Osteoblast (primary cell): Measurements from ENCODE around the gene MYO5B. TPM values are rescaled to one million over a fixed set of nuclear protein-coding genes. Genes with fewer than 3 reads are reported as not detected.
"Not testable (repeated sequence)": the region's sequence is repeated elsewhere in the genome, so short reads cannot be mapped to it uniquely, and the experiment has no call there.

Experiments
- DNase-seq: peaks from one replicate; pipeline ENCODE4 v3.0.0; 2011; ENCODE audit warnings: low spot score, mixed read lengths; ENCODE audit not compliant: insufficient read length; ENCODE audit errors: missing footprints
- H2AFZ ChIP-seq: 2 replicates; pipeline ENCODE4 v1.6.0; 2011; ENCODE audit warnings: mild to moderate bottlenecking, low read length
- H3K27ac ChIP-seq: 2 replicates; pipeline ENCODE4 v1.5.1; 2011; ENCODE audit warnings: mild to moderate bottlenecking, low read depth, low read length, moderate library complexity
- H3K27me3 ChIP-seq: 2 replicates; pipeline ENCODE4 v1.6.0; 2012; ENCODE audit warnings: mild to moderate bottlenecking, control low read depth, inconsistent platforms, low read length, moderate library complexity; ENCODE audit not compliant: insufficient read depth
- H3K36me3 ChIP-seq: 2 replicates; pipeline ENCODE4 v1.5.1; 2011; ENCODE audit warnings: mild to moderate bottlenecking, low read length, control low read depth, moderate library complexity; ENCODE audit not compliant: insufficient read depth
- H3K4me1 ChIP-seq: 2 replicates; pipeline ENCODE4 v1.5.1; 2011; ENCODE audit warnings: mild to moderate bottlenecking, low read length, control low read depth, moderate library complexity; ENCODE audit not compliant: insufficient read depth
- H3K4me2 ChIP-seq: 2 replicates; pipeline ENCODE4 v1.6.0; 2011; ENCODE audit warnings: mild to moderate bottlenecking, low read length; ENCODE audit not compliant: insufficient read depth
- H3K4me3 ChIP-seq: fragments of 200-600 bp; sonication (generic); 3 replicates; pipeline ENCODE4 v1.5.1; 2012; ENCODE audit warnings: mild to moderate bottlenecking, low read length, inconsistent platforms; ENCODE audit not compliant: insufficient read depth
- H3K79me2 ChIP-seq: 2 replicates; pipeline ENCODE4 v1.6.0; 2012; ENCODE audit warnings: mild to moderate bottlenecking, low read length, control low read depth, inconsistent platforms; ENCODE audit not compliant: insufficient read depth
- H3K9me3 ChIP-seq: 2 replicates; pipeline ENCODE4 v1.5.1; 2011; ENCODE audit warnings: low read depth, low read length, control low read depth
- H4K20me1 ChIP-seq: 2 replicates; pipeline ENCODE4 v1.6.0; 2012; ENCODE audit warnings: mild to moderate bottlenecking, low read length, control low read depth; ENCODE audit not compliant: insufficient read depth
- total RNA-seq: library from RNA; depleted of rRNA; stranded (reverse); fragments of >200 nt; gene quantifications from 2 replicates; pipeline ENCODE4 v1.2.3, GENCODE V29; 2012
- TF ChIP-seq, protein P1 (sequence below): IDR thresholded peaks from 2 replicates; pipeline ENCODE4 v1.5.1; 2011; ENCODE audit warnings: mild to moderate bottlenecking, low read depth, low read length, moderate library complexity; ENCODE audit errors: extremely low read depth

The MYO5B gene
- total RNA-seq, 1 donor, result 0.36 TPM

GRCh38 chr18:49811151-49811938 lies 383.6 kb downstream of the MYO5B start:
- Histone ChIP-seq H3K4me3 (peak overlapping the region; percentile 10), H3K79me2 (peaks cover 84% of the 10 kb centered on the region), H4K20me1 (peaks cover 3% of the 10 kb centered on the region), H3K9me3 (no peaks in the 10 kb centered on the region), H3K36me3 (no peaks in the 10 kb centered on the region), H3K4me2 (peak overlapping the region; percentile 82), H2AFZ (no peak overlapping the region), H3K27ac (no peak overlapping the region), H3K27me3 (no peaks in the 10 kb centered on the region), H3K4me1 (peaks cover 21% of the 10 kb centered on the region)
- DNase-seq, result peak; percentile 73
- TF ChIP-seq, protein P1, sequence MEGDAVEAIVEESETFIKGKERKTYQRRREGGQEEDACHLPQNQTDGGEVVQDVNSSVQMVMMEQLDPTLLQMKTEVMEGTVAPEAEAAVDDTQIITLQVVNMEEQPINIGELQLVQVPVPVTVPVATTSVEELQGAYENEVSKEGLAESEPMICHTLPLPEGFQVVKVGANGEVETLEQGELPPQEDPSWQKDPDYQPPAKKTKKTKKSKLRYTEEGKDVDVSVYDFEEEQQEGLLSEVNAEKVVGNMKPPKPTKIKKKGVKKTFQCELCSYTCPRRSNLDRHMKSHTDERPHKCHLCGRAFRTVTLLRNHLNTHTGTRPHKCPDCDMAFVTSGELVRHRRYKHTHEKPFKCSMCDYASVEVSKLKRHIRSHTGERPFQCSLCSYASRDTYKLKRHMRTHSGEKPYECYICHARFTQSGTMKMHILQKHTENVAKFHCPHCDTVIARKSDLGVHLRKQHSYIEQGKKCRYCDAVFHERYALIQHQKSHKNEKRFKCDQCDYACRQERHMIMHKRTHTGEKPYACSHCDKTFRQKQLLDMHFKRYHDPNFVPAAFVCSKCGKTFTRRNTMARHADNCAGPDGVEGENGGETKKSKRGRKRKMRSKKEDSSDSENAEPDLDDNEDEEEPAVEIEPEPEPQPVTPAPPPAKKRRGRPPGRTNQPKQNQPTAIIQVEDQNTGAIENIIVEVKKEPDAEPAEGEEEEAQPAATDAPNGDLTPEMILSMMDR, result no peak

DNA sequence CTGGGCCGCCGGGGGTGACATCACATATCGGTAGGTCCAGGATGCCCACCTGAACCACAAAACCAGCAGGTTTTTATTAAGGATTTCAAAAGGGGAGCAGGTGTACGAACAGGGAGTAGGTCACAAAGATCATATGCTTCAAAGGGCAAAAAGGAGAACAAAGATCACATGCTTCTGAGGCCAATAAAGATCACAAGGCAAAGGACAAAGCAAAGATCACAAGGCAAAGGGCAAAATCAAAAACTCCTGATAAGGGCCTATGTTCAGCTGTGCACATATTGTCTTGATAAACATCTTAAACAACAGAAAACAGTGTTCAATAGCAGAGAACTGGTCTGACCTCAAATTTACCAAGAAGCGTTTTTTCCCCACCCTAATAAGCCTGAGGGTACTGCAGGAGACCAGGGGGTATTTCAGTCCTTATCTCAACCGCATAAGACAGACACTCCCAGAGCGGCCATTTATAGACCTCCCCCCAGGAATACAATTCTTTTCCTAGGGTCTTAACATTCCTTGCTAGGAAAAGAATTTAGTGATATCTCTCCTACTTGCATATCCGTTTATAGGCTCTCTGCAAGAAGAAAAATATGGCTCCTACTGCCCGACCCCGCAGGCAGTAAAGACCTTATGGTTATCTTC lies 386.3 kb downstream of the MYO5B start:
- not testable (repeated sequence) for H3K27ac ChIP-seq, H3K36me3 ChIP-seq, DNase-seq, H2AFZ ChIP-seq, H3K4me3 ChIP-seq, H3K27me3 ChIP-seq, H3K4me2 ChIP-seq, H3K9me3 ChIP-seq
- H3K4me1 ChIP-seq, result peaks cover 18% of the 10 kb centered on the region
- H4K20me1 ChIP-seq, result peaks cover 15% of the 10 kb centered on the region
- H3K79me2 ChIP-seq, result peaks cover 92% of the 10 kb centered on the region

DNA sequence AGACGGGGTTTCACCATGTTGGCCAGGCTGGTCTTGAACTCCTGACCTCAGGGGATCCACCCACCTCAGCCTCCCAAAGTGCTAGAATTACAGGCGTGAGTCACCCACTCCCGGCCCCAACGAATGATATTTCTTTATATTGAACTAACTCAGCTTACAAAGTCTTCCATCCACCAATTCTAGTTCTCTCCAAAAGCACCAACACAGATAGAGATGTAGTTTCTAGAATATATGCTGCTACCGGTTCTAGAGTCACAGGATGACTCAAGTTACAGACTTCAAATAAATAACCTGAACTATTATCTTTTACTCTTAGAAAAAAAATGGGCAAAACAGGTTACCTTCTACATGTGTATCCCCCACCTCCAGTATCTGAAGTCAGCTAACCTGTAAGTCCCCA lies 390.9 kb downstream of the MYO5B start:
- H3K9me3 ChIP-seq, result no peaks in the 10 kb centered on the region
- H3K4me3 ChIP-seq, result no peak overlapping the region
- peak; percentile 22 for DNase-seq
- no peaks in the 10 kb centered on the region for H3K4me1 ChIP-seq
- H2AFZ ChIP-seq, result no peak overlapping the region
- TF ChIP-seq, protein P1, result no peak
- no peak overlapping the region for H3K27ac ChIP-seq
- no peaks in the 10 kb centered on the region for H3K27me3 ChIP-seq
- H3K79me2 ChIP-seq, result peaks cover 65% of the 10 kb centered on the region
- peaks cover 24% of the 10 kb centered on the region for H4K20me1 ChIP-seq
- peaks cover 2% of the 10 kb centered on the region for H3K36me3 ChIP-seq
- H3K4me2 ChIP-seq, result no peak overlapping the region

- Histone ChIP-seq H3K27me3 (no peaks in the 10 kb centered on the region), H3K4me2 (no peak overlapping the region), H2AFZ (no peak overlapping the region), H3K27ac (no peak overlapping the region), H3K36me3 (peaks cover 2% of the 10 kb centered on the region), H3K4me3 (no peak overlapping the region), H3K9me3 (no peaks in the 10 kb centered on the region), H3K79me2 (peaks cover 50% of the 10 kb centered on the region), H4K20me1 (peaks cover 24% of the 10 kb centered on the region), H3K4me1 (no peaks in the 10 kb centered on the region)
- no peak for DNase-seq
- TF ChIP-seq, protein P1, result no peak
These were observed 392.3 kb downstream of the MYO5B start for GRCh38 chr18:49802623-49803022.

- H3K4me1 ChIP-seq, H3K9me3 ChIP-seq, H3K36me3 ChIP-seq, H2AFZ ChIP-seq, H3K4me2 ChIP-seq, H3K27me3 ChIP-seq, H3K27ac ChIP-seq, H3K4me3 ChIP-seq, DNase-seq: not testable (repeated sequence)
- H4K20me1 ChIP-seq, result peaks cover 21% of the 10 kb centered on the region
- peaks cover 29% of the 10 kb centered on the region for H3K79me2 ChIP-seq
These were observed 394.5 kb downstream of the MYO5B start for GRCh38 chr18:49800491-49800890.

- not testable (repeated sequence) for H3K4me3 ChIP-seq, H3K27me3 ChIP-seq, H2AFZ ChIP-seq, H3K9me3 ChIP-seq, H3K4me2 ChIP-seq, H3K27ac ChIP-seq, H3K4me1 ChIP-seq, DNase-seq
- Histone ChIP-seq H3K79me2 (peaks cover 22% of the 10 kb centered on the region), H4K20me1 (peaks cover 14% of the 10 kb centered on the region), H3K36me3 (peaks cover 13% of the 10 kb centered on the region)
These were observed 395.1 kb downstream of the MYO5B start for GRCh38 chr18:49799806-49800205.
